Mucosa of gallbladder (tissue), 1 donor: ENCODE data around the gene BDKRB2. TPM values are rescaled to one million over a fixed set of nuclear protein-coding genes. Genes with fewer than 3 reads are reported as not detected.

Experiments
- DNase-seq: peaks from one replicate; pipeline ENCODE4 v3.0.0-alpha.2; 2020; ENCODE audit warnings: low spot score
- total RNA-seq: library from RNA; stranded (reverse); gene quantifications from one replicate; pipeline ENCODE4 v1.2.1, GENCODE V29; 2021
- donor health status: DM: no; HTN: no; CAD: no.

BDKRB2 gene
- 14.5 TPM for total RNA-seq

DNA sequence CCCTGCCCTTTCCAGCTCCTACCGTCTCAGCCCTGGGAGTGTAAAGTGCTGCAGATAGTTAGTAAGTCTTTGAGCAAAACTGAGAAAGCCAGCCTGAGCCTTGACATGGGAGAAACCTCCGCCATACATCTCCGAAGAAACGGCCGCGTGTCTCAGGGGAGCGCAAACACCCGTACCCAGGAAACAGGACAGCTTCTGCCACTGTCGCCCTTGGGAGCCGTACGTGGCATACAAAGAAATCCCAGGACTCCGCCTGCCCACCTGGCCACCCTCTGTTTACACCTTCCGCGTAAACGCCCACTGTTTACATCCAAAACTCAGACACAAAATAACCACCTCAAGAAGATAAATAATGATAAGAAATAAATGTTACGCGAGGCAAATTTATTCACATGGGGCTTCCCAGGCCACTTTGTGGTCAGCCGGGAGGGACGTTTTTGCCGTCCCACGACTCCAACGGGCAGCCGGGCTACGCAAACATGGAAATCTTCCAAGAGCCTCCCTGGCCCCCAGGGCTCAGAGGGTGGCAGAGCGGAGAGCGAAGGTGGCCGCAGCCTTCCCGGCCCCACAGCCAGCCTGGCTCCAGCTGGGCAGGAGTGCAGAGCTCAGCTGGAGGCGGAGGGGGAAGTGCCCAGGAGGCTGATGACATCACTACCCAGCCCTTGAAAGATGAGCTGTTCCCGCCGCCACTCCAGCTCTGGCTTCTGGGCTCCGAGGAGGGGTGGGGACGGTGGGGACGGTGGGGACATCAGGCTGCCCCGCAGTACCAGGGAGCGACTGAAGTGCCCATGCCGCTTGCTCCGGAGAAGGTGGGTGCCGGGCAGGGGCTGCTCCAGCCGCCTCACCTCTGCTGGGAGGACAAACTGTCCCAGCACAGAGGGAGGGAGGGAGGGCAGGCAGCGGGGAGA lies at the start of gene BDKRB2:
Gene BDKRB2 (plus strand): TSS at position 689 of the 908 bp plus-strand sequence. CDS start 32,269 bp downstream, outside the sequence.
- DNase-seq = peak; percentile 78

GRCh38 chr14:96154900-96155299 lies 49.7 kb upstream of the BDKRB2 start:
- DNase-seq = no peak

GRCh38 chr14:96156804-96157760 lies 47.6 kb upstream of the BDKRB2 start:
- peak; percentile 33 for DNase-seq

GRCh38 chr14:96158735-96159134 lies 45.9 kb upstream of the BDKRB2 start:
- no peak for DNase-seq

- no peak for DNase-seq
Measured at GRCh38 chr14:96160076-96160912, 44.3 kb upstream of the BDKRB2 start.

DNA sequence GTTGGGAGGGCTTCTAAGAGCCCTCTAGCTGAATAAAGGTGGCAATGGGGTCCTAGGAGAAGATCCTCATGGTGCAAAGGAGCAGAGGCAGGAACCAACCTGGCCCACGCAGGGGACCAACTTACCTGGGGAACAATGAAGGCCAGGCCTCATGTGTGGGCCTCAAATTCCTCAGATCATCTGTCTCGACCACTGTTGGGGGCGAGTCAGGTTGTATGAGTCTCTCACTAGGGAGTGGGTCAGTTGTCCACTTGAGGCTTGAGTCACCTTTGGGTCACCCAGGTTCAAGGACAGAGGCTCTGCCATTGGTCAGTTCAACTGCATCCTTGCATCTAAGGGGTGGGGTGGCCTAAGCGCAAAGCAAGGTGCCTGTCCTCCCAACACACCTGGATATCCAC lies 43.7 kb upstream of the BDKRB2 start:
- DNase-seq = no peak

DNA sequence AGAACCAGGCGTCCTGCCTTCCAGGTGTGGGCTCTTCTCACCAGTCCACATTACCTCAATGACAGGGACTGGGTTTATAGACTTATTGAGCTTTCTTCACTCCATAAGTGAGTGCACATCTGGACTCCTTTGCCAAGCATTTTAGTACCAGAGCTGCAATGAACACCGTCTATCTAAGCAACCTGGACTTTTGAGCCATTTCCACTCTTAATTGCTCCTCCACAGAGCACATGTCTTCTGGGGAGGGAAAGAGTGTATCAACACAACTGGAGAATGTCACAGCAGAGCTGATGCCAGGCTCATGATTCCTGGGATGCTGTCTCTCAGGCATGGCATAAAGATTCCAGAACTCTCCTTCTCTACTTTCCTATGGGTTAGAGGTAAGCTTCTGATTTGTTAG lies 43.0 kb upstream of the BDKRB2 start:
- DNase-seq = no peak

DNA sequence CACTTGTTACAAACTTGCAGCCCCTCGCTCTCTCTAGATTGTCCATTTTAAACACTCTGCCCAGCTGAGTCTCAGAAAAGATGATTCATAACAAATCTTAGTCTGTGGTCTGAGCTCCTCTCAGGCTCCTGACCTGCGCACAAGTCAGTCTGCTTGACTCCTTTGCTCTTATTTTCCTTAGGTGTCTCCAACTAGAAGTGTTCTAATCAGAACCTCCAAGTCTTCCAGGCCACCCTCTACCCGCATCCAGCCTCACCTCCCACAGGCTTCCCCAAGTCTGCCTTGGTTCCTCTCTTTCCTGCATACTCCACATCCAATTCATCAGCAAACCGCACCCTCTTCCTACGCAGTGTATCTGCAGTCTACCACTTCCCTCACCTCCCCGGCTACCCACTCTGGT lies 42.4 kb upstream of the BDKRB2 start:
- DNase-seq = no peak

- DNase-seq = no peak
Measured at GRCh38 chr14:96162741-96163140, 41.9 kb upstream of the BDKRB2 start.

DNA sequence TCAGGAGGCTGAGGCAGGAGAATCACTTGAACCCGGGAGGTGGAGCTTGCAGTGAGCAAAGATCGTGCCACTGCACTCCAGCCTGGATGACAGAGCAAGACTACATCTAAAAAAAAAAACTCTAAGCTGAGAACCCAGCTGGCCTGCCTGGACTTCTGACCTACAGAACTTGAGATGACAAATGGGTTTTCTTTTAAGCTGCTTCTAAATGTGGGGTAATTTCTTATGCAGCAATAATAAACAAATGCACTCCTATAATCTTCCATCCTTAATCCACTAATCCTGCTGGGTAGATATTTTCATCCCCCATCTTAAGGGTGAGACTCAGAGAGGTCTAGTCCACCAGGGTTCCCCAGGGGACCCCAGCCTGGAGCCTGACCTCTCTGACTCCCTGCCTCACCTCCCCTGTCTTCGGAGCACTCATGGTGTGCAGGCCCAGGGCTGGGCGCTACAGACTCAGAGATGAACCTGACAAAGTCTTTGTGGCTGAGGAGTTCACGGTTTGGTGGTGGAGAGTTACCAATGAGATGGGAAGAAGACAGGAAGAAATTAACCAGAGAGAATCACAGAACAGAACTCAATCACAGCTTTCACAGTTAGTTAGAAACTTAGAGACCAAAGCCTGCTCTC lies 39.7 kb upstream of the BDKRB2 start:
- DNase-seq = no peak

DNA sequence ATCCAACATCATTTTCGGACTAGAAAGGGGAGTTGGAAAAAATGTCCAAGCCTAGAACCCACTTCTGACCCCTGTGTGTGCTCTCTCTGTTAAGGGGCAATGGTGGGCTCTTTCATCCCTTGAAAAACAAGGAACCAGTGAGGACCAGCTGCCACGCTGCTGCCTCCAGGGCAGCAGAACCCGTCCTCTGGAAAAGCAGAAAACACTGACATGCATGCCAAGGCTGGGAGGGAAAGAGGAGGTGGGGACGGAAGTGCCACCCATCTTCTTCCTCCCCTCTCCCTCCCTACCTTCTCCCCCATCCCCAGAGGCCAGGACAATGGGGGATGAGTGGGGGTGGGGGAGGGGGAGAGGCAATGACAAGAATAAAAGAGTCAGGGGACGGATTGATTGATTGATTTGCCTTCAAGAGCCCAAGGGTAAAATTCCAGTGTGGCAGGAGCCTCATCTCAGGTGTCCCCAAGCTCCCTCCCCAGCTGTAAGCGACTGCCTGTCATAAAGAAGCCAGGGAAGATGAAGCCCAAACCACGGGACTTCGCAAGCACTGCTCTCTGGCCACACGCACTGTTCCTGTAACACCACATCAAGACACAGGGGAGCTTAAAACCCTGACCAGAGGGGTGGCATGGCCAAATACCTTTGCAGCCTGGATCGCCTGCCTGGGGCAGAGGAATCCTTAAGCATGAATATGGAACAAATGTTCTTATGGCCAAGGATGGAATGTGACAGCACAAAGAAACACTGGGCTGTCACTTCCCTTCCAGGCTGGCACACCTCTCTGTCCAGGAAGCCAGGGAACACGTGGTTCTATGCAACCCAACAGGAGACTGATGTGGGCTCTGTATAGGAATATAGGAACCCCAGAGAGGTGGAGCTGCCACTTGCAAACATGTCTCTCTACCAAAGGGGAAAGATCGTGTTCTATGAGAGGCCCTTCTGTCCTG lies 38.9 kb upstream of the BDKRB2 start:
- no peak for DNase-seq

DNA sequence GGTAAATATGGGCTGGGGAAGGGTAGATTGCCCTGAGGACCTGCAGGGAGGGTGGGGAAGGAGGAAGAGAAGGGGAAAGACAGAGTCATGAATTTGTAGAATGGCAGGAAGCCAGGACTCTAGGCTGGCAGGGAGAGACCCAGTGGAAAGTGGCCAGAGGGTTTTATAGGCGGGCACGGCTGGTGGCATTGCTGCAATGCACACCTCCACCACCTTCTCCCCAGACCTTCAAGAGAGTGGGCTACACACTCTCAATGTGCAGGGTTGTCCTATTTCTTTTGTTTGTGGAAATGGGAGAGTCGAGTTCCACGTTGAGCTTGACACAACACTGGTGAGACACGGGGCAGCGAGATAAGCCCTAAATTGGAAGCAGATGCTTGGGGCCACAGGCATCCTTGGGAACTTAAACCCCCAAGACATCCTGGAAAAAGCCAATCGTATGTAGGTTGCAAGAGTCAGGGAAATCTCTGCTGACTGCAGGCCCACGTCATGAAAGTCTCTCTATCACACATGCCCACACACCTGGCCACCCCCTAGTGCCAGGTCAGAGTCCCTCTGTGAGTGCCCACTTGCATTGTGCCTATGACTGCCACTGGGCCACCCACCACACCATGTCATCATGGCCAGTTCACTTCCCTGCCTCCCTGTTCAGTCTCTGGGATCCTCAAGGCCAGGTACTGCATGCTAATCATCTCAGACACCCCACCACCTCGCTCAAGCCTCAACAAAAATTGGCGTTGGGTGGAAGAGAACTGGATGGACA lies 38.0 kb upstream of the BDKRB2 start:
- no peak for DNase-seq

GRCh38 chr14:96167224-96168148 lies 37.2 kb upstream of the BDKRB2 start:
- no peak for DNase-seq

DNA sequence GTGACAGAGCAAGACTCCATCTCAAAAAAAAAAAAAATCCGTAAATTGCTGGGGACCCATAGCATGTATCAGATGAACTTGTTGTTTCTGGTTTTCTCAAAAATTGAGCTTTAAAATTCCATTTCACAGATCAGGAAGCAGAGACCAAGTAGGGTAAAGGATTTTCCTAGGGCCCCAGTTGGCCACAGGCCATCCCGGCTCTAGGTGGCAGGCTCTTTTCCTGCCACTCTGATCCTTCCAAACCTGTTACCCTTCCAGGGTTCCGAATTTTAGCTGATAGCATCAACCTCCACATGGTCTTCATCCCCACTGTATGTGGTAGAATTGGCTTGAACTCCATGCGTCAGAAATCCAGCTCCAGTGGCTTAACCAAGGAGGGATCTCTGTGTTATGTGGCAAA lies 36.1 kb upstream of the BDKRB2 start:
- DNase-seq = no peak

DNA sequence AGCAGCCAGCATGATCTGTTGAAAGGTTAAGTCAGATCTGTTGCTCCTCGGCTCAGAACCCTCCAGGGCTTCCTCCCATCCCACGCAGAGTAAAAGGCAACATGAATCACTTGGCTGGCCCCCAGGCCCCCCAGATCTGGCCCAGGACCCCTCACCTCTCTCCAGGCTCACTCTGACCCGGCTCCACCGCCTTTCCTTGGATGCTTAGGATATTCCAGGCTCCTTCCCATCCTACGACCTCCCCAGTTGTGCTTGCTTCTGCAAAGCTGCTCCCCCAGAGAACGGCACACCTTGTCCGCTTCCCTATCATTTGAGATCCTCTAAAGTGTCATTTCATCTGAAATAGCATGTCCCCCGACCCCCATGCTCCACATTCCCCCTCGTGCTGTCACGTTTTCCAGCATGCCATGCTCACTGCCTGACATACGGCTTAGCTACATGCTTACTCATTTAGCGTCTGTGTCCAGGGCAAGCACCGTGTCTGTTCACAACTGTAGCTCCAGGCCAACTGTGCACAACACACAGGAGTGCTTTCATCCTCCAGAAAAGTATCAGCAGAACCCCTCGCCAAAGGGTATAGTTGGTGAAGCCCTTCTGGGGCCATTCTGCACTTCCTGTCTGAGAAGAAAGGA lies 33.6 kb upstream of the BDKRB2 start:
- DNase-seq = no peak

GRCh38 chr14:96173636-96174475 lies 30.8 kb upstream of the BDKRB2 start:
- no peak for DNase-seq

- no peak for DNase-seq
Measured at GRCh38 chr14:96176275-96176674, 28.4 kb upstream of the BDKRB2 start.
